H9 (cell line): Measurements from ENCODE around the gene C1orf21. TPM values are rescaled to one million over a fixed set of nuclear protein-coding genes. Genes with fewer than 3 reads are reported as not detected.

Experiments
- DNase-seq: peaks from one replicate; pipeline ENCODE4 v3.0.0-alpha.2; 2017
- H2AFZ ChIP-seq: one replicate; pipeline ENCODE4 v1.6.1; 2013; ENCODE audit warnings: mild to moderate bottlenecking, low read length, control low read depth, moderate library complexity
- H2AK5ac ChIP-seq: 2 replicates; pipeline ENCODE4 v1.6.1; 2013; ENCODE audit warnings: low read length, control low read depth, mixed read lengths; ENCODE audit not compliant: insufficient read length
- H2BK120ac ChIP-seq: one replicate; pipeline ENCODE4 v1.6.1; 2013; ENCODE audit warnings: low read depth, mild to moderate bottlenecking, low read length, control low read depth, inconsistent platforms; ENCODE audit not compliant: poor library complexity, severe bottlenecking
- H2BK12ac ChIP-seq: 2 replicates; pipeline ENCODE4 v1.6.1; 2013; ENCODE audit warnings: low read length, control low read depth, mixed read lengths, low read depth; ENCODE audit not compliant: insufficient read length
- H2BK15ac ChIP-seq: 2 replicates; pipeline ENCODE4 v1.6.1; 2013; ENCODE audit warnings: low read depth, low read length, control low read depth
- H2BK20ac ChIP-seq: one replicate; pipeline ENCODE4 v1.6.1; 2013; ENCODE audit warnings: low read depth, mild to moderate bottlenecking, low read length, control low read depth, inconsistent platforms; ENCODE audit not compliant: poor library complexity, severe bottlenecking
- H2BK5ac ChIP-seq: 2 replicates; pipeline ENCODE4 v1.6.1; 2013; ENCODE audit warnings: low read length, control low read depth, mixed read lengths; ENCODE audit not compliant: insufficient read length
- H3K14ac ChIP-seq: 2 replicates; pipeline ENCODE4 v1.6.1; 2013; ENCODE audit warnings: low read length, control low read depth; ENCODE audit not compliant: insufficient read depth
- H3K18ac ChIP-seq: 2 replicates; pipeline ENCODE4 v1.6.1; 2013; ENCODE audit warnings: low read depth, mild to moderate bottlenecking, mixed read lengths, low read length, control low read depth; ENCODE audit not compliant: insufficient read length
- H3K23ac ChIP-seq: 2 replicates; pipeline ENCODE4 v1.6.1; 2013; ENCODE audit warnings: low read length, control low read depth, mixed read lengths, low read depth; ENCODE audit not compliant: insufficient read length
- H3K23me2 ChIP-seq: 2 replicates; pipeline ENCODE4 v1.6.1; 2013; ENCODE audit warnings: low read depth, mild to moderate bottlenecking, mixed read lengths, low read length, control low read depth; ENCODE audit not compliant: insufficient read length, poor library complexity, severe bottlenecking
- H3K27ac ChIP-seq: 2 replicates; pipeline ENCODE4 v1.5.1; 2013; ENCODE audit warnings: low read length, control low read depth, mixed read lengths, low read depth; ENCODE audit not compliant: insufficient read length
- H3K27me3 ChIP-seq: 2 replicates; pipeline ENCODE4 v1.6.1; 2013; ENCODE audit warnings: low read length, control low read depth, inconsistent platforms; ENCODE audit not compliant: insufficient read depth
- H3K4ac ChIP-seq: 2 replicates; pipeline ENCODE4 v1.6.1; 2013; ENCODE audit warnings: low read depth, mild to moderate bottlenecking, control low read depth, inconsistent platforms, low read length, moderate library complexity
- H3K4me1 ChIP-seq: 2 replicates; pipeline ENCODE4 v1.6.1; 2013; ENCODE audit warnings: low read length, control low read depth, inconsistent platforms; ENCODE audit not compliant: insufficient read depth
- H3K4me2 ChIP-seq: 2 replicates; pipeline ENCODE4 v1.6.1; 2013; ENCODE audit warnings: low read length, control low read depth, mixed read lengths; ENCODE audit not compliant: insufficient read length, insufficient read depth
- H3K56ac ChIP-seq: 2 replicates; pipeline ENCODE4 v1.6.1; 2013; ENCODE audit warnings: low read depth, mild to moderate bottlenecking, mixed read lengths, low read length, control low read depth; ENCODE audit not compliant: insufficient read length
- H3K79me1 ChIP-seq: 2 replicates; pipeline ENCODE4 v1.6.1; 2013; ENCODE audit warnings: low read depth, mild to moderate bottlenecking, moderate library complexity, low read length, control low read depth, inconsistent platforms; ENCODE audit not compliant: insufficient read depth, poor library complexity, severe bottlenecking
- H3K79me2 ChIP-seq: 2 replicates; pipeline ENCODE4 v1.6.1; 2013; ENCODE audit warnings: low read length, control low read depth, inconsistent platforms; ENCODE audit not compliant: insufficient read depth
- H3K9ac ChIP-seq: 2 replicates; pipeline ENCODE4 v1.6.1; 2013; ENCODE audit warnings: low read length, control low read depth, mixed read lengths; ENCODE audit not compliant: insufficient read length; ENCODE audit errors: extremely low read depth
- H3K9me3 ChIP-seq: one replicate; pipeline ENCODE4 v1.6.1; 2013; ENCODE audit warnings: low read depth, low read length, inconsistent platforms; ENCODE audit not compliant: control insufficient read depth
- H3T11ph ChIP-seq: one replicate; pipeline ENCODE4 v1.6.1; 2013; ENCODE audit warnings: mild to moderate bottlenecking, low read length, control low read depth, inconsistent platforms
- H4K20me1 ChIP-seq: one replicate; pipeline ENCODE4 v1.6.1; 2013; ENCODE audit not compliant: control insufficient read depth, insufficient read length, insufficient read depth
- H4K5ac ChIP-seq: 2 replicates; pipeline ENCODE4 v1.6.1; 2013; ENCODE audit warnings: low read depth, mild to moderate bottlenecking, mixed read lengths, low read length, control low read depth; ENCODE audit not compliant: insufficient read length
- H4K8ac ChIP-seq: replicated peaks from 2 replicates; pipeline ENCODE4 v1.6.1; 2013; ENCODE audit warnings: low read length, control low read depth, mixed read lengths, low read depth; ENCODE audit not compliant: insufficient read length
- H4K91ac ChIP-seq: 2 replicates; pipeline ENCODE4 v1.6.1; 2013; ENCODE audit warnings: low read depth, mild to moderate bottlenecking, moderate library complexity, mixed read lengths, low read length, control low read depth; ENCODE audit not compliant: insufficient read length
- H3K27ac Mint-ChIP-seq, 3 experiments: 2 replicates in 2 of 3; 3 replicates in 1 of 3; pipeline ENCODE4 v1.8.0; 2020 to 2021; ENCODE audit warnings: mixed read lengths in 3 of 3, mild to moderate bottlenecking in 1 of 3, moderate library complexity in 1 of 3
- H3K27me3 Mint-ChIP-seq: 2 replicates; pipeline ENCODE4 v1.8.0; 2021; ENCODE audit warnings: low read depth, mild to moderate bottlenecking, moderate library complexity, mixed read lengths
- H3K36me3 Mint-ChIP-seq, 3 experiments: 2 replicates in 2 of 3; 3 replicates in 1 of 3; pipeline ENCODE4 v1.8.0; 2020 to 2021; ENCODE audit warnings: low read depth in 3 of 3, mixed read lengths in 3 of 3; ENCODE audit not compliant: insufficient read depth in 1 of 3
- H3K4me1 Mint-ChIP-seq, 2 experiments: 2 replicates each; pipeline ENCODE4 v1.8.0; 2020; ENCODE audit warnings: mixed read lengths in 2 of 2
- H3K4me3 Mint-ChIP-seq, 2 experiments: 2 replicates in 1 of 2; 3 replicates in 1 of 2; pipeline ENCODE4 v1.8.0; 2020 to 2021; ENCODE audit warnings: mild to moderate bottlenecking in 2 of 2, mixed read lengths in 2 of 2, moderate library complexity in 1 of 2
- H3K9me3 Mint-ChIP-seq, 2 experiments: 2 replicates in 1 of 2; 3 replicates in 1 of 2; pipeline ENCODE4 v1.8.0; 2020; ENCODE audit warnings: mild to moderate bottlenecking in 2 of 2, mixed read lengths in 2 of 2, moderate library complexity in 1 of 2
- CTCF ChIP-seq: fragments of 200-600 bp; sonication (generic); conservative IDR thresholded peaks from 3 replicates; pipeline ENCODE4 v1.8.0; 2021; ENCODE audit warnings: antibody characterized with exemption, mild to moderate bottlenecking
- WGBS: extraction: QIAGEN DNeasy Blood & Tissue Kit; methylation state at CpG from one replicate; pipeline ENCODE4 v1.1.7; 2013; ENCODE audit warnings: missing lambda C conversion rate, low lambda C conversion rate, mixed read lengths; ENCODE audit not compliant: insufficient read length; ENCODE audit errors: extremely low coverage; 5-methylcytosine and 5-hydroxymethylcytosine counted together
- total RNA-seq: library from RNA; stranded (reverse); gene quantifications from 2 replicates; pipeline ENCODE4 v1.2.1, GENCODE V29; 2021

C1orf21 gene
- total RNA-seq, 1 experiment from 2014 or later: 36.0 TPM

DNA sequence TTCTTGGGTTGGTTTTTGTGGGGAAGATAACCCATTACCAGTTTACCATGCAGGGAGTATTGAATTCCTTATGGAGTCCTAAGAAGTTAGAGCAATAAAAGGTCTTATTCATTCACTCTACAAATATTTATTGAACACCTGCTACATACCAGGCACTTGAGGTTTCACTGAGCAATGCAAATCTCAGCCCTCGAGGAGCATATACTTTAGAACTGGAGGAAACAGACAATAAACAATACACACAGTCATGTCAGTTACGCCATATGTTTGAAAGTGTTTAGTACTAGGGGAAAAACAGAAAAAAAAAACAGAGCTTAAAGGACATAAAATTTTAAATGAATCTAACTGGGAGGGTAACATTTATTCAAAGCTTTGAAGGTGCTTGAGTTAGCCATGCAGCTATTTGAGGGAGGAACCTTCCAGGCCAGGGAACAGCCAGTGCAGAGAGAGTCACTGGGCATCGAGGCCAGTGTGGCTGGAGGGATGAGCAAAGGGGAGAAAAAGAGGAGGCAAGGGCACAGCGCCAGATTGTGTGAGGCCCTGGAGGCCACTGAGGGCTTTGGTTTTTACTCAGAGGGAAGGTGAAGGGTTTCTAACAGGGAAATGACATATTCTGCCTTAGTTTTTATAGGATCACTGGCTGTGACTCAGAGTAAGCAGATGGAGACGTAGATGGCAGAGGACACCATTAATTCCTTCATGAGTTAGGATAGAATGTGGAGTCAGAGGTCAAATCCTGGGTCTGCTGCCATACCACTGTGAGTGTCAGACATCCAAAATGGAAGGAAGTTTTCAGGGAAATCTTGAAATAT is 32.7 kb downstream of the C1orf21 start:
- Histone ChIP-seq H4K8ac (no peak overlapping the region), H3K9me3 (no peaks in the 10 kb centered on the region), H3K4me1 (peaks cover 10% of the 10 kb centered on the region), H3K27me3 (no peaks in the 10 kb centered on the region), H2AFZ (no peak overlapping the region), H3K4ac (no peak overlapping the region), H3K56ac (no peak overlapping the region), H2BK120ac (no peak overlapping the region), H2BK12ac (no peak overlapping the region), H3K23me2 (no peaks in the 10 kb centered on the region), H2BK15ac (no peak overlapping the region), H3K79me2 (no peaks in the 10 kb centered on the region), H2AK5ac (no peak overlapping the region), H3K79me1 (no peaks in the 10 kb centered on the region), H4K5ac (no peak overlapping the region), H3T11ph (no peak overlapping the region), H3K23ac (no peak overlapping the region), H4K20me1 (no peaks in the 10 kb centered on the region), H2BK20ac (no peak overlapping the region), H3K18ac (no peak overlapping the region), H3K14ac (no peak overlapping the region), H3K9ac (no peak overlapping the region), H4K91ac (no peak overlapping the region), H2BK5ac (no peak overlapping the region), H3K4me2 (no peak overlapping the region), H3K27ac (no peak overlapping the region)
- H3K4me3 Mint-ChIP-seq: no peak overlapping the region
- H3K27me3 Mint-ChIP-seq: no peaks in the 10 kb centered on the region
- peaks cover 0 to 4% (median 0%) of the 10 kb centered on the region in 3 experiments; a peak in 2 of 7 replicates for H3K36me3 Mint-ChIP-seq
- no peak for TF ChIP-seq CTCF
- peaks cover 45 to 82% of the 10 kb centered on the region in 2 experiments for H3K4me1 Mint-ChIP-seq
- WGBS: no CpG with 5 or more reads among the region's 5 CpGs
- no peak for DNase-seq
- peak overlapping the region in 2 of 3 experiments; percentile 62 to 93; a peak in 5 of 7 replicates for H3K27ac Mint-ChIP-seq
- H3K9me3 Mint-ChIP-seq: no peaks in the 10 kb centered on the region
